SK-N-MC (cell line): ENCODE data around the gene RLF.

Source experiments
- DNase-seq: peaks from one replicate; pipeline ENCODE4 v3.0.0-alpha.2; 2011; ENCODE audit warnings: low read depth, low spot score
- H3K27ac ChIP-seq: fragments of 200-600 bp; sonication (generic); 2 replicates; pipeline ENCODE4 v1.5.1; 2016; ENCODE audit warnings: mixed run types
- H3K36me3 ChIP-seq: fragments of 200-600 bp; sonication (generic); 2 replicates; pipeline ENCODE4 v1.6.1; 2017; ENCODE audit warnings: antibody characterized with exemption, low read length, mixed read lengths; ENCODE audit not compliant: insufficient read depth
- H3K4me3 ChIP-seq: fragments of 200-600 bp; sonication (generic); 2 replicates; pipeline ENCODE4 v1.5.1; 2016
- H3K9ac ChIP-seq: fragments of 200-600 bp; sonication (generic); 2 replicates; pipeline ENCODE4 v1.8.0; 2017; ENCODE audit warnings: mixed run types, mixed read lengths; ENCODE audit not compliant: insufficient read length
- H3K9me3 ChIP-seq: fragments of 200-600 bp; sonication (generic); 2 replicates; pipeline ENCODE4 v1.6.1; 2017; ENCODE audit warnings: low read depth, mild to moderate bottlenecking, antibody characterized with exemption, low read length, moderate library complexity, mixed read lengths
- EZH2 ChIP-seq: fragments of 200-600 bp; sonication (generic); IDR thresholded peaks from one replicate; pipeline ENCODE4 v1.6.1; 2017; ENCODE audit warnings: antibody characterized with exemption
- FOXP2 ChIP-seq: optimal IDR thresholded peaks from 2 replicates; pipeline ENCODE3; 2011; ENCODE audit warnings: mild to moderate bottlenecking, moderate library complexity; ENCODE audit not compliant: insufficient read depth; ENCODE audit errors: extremely low read length, control extremely low read depth
- POLR2AphosphoS5 ChIP-seq: IDR thresholded peaks from 2 replicates; pipeline ENCODE4 v1.6.1; 2012; ENCODE audit warnings: mild to moderate bottlenecking, low read depth, low read length, borderline replicate concordance

RLF gene

DNA sequence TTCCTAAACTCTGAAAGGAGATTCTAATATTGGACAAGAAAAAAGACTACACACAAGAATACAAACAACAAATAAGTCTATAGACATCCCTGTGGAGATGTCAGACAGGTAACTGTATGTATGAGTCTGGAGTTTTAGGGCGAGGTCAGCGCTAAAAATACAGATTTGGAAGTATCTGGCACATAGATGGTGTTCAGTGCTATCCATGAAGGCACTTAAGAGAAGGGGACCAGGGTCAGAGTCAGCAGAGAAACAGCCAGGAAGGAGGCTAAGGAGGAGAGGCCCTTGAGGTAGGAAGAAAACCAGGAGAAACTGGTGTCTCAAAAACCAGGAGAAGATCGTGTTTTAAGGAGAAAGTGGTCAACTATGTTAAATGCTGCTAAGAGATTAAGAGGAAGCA, 114.9 kb downstream of the RLF start:
- Histone ChIP-seq H3K9ac (no peak overlapping the region), H3K4me3 (no peak overlapping the region), H3K36me3 (peaks cover 41% of the 10 kb centered on the region), H3K27ac (0 out of 2 replicates have a peak overlapping the region, but pooled peaks have one; percentile 52), H3K9me3 (no peaks in the 10 kb centered on the region)
- DNase-seq, result no peak
- TF ChIP-seq FOXP2 (no peak), EZH2 (no peak), POLR2AphosphoS5 (no peak)

DNA sequence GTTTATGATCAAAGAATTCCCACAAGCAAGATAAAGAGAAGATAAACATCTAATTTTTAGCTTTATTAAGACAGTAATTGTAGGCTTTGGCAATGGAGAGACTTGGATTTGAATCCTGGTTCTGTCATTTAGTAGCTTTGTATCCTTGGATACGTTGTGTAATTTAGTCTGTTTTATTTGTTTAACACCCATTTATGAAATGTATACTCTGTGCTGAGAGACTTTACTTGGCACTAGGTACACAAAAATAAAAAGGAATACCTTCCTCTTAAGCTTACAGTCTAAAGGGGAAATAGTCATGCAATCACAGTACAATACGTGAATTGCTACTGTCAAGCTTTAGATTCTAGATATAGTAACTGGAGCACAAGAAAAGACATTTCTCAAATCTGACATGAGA, 120.7 kb downstream of the RLF start:
- Histone ChIP-seq H3K27ac (no peak overlapping the region), H3K9ac (no peak overlapping the region), H3K4me3 (no peak overlapping the region), H3K9me3 (no peaks in the 10 kb centered on the region), H3K36me3 (peaks cover 26% of the 10 kb centered on the region)
- no peak for DNase-seq
- TF ChIP-seq FOXP2 (no peak), EZH2 (no peak), POLR2AphosphoS5 (no peak)
